NCI-H2107 treated with DMSO at 0.1 percent for 48 hours (cell line): ENCODE results near the gene FAM81A.

Experiments
- DNase-seq: peaks from one replicate; lab custom pipeline; 2025; ENCODE audit not compliant: unreplicated experiment; lab: John Stamatoyannopoulos, UW

FAM81A gene

GRCh38 chr15:59538494-59538893, 100.5 kb downstream of the FAM81A start:
- no peak for DNase-seq

- no peak for DNase-seq
Observed at GRCh38 chr15:59539799-59540198, 101.8 kb downstream of the FAM81A start.

DNA sequence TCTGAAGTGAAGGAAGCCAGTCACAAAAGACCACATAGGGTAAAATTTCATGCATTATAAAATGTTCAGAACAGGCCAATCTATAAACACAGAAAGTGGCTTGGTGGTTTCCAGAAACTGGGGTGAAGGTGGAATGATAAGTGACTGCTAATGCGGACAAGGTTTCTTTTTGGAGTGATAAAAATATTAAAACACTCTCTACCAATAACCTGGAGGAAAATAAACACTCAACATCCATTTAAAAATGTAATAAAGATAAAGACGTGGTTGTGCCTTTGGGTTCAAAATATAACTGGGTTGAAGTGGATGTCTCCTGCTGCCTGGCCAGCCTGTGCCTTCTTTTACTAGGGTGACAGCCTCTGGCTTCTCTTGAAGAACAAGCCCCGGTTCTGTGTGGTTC, 102.7 kb downstream of the FAM81A start:
- no peak for DNase-seq

- DNase-seq = no peak
Observed at GRCh38 chr15:59541750-59542149, 103.8 kb downstream of the FAM81A start.

DNA sequence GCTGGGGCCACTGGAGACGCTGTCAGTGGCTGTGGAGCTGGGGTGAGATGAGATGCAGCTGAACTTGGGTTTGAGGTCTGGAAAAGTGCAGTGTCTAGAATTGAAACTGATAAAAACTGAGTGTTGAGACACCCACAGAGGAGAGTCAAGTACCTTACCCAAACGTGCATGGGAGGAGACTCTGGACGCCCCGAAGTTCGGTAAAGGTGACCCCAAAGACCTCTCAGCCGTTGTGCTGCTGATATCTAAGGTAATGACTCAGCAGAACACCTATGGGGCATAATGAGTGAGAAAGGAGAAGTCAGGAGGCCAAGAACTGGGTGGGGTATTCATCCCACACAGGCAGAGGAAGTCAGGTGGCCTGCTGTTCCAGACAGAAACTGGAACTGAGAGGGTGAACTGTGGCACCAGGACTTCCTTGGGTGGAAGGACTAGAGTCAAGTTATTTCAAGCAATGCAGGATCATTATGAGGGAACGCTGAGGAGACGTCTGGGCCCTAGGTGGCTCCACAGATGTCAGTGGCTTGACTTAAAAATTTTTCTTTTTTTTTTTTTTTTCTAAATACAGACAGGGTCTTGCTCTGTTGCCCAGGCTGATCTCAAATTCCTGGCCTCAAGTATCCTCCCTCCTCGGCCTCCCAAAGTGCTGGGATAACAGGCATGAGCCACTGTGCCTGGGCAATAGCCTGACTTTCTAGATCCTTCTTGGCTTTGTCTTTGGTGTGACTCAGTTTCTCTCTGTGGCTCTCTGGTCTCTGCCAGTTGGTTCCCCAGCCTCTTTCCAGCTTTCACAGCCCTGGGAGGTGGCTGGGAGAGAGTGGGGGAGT, 105.9 kb downstream of the FAM81A start:
- no peak for DNase-seq

GRCh38 chr15:59545573-59545972, 107.6 kb downstream of the FAM81A start:
- no peak for DNase-seq

DNA sequence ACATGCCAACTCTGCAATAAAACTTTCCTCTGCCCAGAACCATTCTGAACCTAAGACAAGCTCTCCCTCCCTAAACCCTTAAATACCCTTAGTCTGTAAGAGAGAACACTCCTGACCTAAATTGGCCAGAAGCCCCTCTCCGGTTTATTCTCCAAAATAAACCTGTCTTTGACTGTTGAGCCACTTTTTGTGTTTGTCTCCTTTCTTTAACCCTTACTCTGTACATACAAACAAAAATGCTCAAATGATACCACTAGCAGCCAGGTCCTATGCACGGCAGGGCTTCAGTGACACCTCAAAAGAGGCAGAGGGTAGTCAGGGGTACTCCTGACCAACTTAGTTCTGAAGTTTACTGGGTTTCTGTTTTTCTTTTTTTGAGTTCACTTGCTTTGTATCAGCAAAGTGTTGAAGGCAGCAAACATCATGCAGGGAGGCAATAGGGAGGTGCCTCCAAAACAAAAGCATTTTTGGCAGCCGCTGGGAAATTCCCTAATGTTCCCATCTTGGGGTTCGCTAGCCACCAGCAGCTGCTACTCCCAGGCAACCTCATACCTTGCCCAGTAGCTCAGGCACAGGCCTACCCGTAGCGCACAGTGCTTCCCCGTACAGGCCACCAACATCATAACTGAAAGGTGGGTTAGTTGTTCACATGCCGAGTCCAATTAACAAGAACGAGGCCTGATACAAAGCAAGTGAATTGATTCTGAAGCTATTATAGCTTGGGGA, 110.7 kb downstream of the FAM81A start:
- no peak for DNase-seq

GRCh38 chr15:59549301-59550185, 111.6 kb downstream of the FAM81A start:
- DNase-seq = no peak

- DNase-seq = no peak
Observed at GRCh38 chr15:59550530-59550929, 112.5 kb downstream of the FAM81A start.

DNA sequence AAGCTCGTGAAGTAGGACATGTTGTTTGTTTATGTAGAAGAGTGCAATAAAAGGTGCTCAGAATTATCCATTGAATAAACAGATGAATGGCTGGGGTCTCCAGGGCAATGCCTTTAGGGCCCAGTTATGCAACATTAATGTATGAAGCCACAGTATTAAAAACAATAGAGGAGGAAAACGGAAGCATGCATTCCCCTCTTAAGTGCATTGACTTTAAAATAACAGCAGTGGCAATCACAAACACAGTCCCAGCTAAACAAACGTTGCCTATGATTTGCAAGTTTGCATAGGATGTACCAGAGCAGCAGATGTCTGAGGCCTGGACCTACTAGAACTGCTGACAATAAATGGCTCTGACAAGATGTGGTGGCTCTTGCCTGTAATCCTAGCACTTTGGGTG, 113.0 kb downstream of the FAM81A start:
- DNase-seq = no peak

DNA sequence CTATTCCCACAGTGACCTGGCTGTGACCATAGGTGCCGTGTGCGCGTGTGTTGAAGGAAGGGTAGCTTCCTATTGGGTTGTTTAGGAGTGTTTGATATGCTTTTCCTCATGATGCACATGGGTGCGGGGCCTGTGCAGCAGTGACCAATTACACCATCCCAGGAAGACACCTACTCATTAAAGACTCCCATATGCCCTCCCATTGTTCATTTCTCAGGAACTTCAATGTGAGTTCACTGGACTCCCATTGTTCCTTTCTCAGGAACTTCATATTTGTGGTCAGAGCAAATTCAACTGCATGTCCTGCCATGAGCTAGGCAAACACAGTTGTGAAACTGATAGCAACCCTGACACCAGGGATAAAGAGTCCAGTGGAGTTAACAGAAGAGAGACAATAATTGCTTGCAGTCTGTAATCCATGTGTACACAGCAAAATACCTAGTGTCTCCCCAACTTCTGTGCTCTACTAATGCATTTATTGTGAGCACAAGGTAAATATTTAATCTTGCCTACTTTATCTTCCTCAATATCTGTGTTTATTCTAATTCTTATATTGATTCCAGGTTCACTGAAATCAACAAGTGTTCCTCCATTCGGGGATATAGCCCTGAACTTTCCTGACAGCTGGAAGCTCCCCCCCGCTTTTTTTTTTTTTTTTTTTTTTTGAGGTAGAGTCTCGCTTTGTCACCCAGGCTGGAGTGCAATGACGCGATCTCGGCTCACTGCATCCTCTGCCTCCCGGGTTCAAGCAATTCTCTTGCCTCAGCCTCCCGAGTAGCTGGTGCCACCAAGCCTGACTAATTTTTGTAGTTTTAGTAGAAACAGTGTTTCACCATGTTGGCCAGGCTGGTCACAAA, 116.1 kb downstream of the FAM81A start:
- peak; percentile 24 for DNase-seq

DNA sequence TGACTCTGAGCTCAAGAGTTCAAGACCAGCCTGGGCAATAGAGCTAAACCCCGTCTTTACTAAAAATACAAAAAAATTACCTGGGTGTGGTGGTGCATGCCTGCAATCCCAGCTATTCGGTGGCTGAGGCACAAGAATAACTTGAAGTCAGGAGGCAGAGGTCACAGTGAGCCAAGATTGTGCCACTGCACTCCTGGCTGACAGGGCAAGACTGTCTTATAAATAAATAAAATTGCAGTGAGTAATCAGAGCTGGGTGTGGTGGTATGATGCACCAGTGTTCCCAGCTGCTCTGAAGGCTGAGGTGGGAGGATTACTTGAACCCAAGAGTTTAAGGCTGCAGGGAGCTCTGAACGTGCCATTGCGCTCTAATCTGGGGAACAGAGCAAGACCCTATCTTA, 117.7 kb downstream of the FAM81A start:
- no peak for DNase-seq

DNA sequence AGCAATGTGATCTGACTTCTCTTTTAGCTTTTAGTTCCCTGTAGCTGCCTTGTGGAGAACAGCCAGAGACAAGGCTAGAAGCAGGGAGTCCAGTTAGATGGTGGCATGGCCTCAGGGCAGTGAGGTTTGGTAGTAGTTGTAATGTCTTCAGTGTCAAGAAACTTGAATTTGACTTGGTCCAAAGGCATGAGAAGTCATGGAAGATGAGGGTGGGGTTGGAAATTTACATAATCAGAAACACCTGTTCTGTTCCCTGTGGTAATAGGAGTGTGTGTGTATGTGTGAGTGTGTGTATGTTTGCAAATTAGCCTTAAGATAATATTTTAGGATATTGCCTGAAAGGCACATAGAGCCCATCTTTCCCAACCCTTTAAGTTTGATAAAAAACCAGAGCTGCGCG, 118.4 kb downstream of the FAM81A start:
- no peak for DNase-seq

GRCh38 chr15:59557581-59557980, 119.6 kb downstream of the FAM81A start:
- DNase-seq = no peak

- DNase-seq = no peak
Observed at GRCh38 chr15:59558851-59559250, 120.9 kb downstream of the FAM81A start.

DNA sequence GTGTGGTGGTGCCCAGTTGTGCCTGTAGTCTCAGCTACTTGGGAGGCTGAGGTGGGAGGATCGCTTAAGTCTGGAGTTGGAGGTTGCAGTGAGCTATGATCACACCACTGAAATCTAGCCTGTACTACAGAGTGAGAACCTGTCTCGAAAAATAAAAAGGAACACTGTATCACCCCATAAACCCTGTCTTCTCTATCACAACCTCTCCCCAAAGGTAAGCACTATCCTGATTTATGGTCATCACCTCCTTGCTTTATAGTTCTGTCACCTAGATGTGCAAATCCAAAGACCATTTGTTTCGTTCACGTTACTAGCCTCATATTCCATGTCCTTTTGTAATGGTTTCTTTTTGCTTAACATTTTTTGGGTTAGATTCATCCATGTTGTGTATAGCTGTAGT, 123.6 kb downstream of the FAM81A start:
- no peak for DNase-seq

- no peak for DNase-seq
Observed at GRCh38 chr15:59562448-59563186, 124.6 kb downstream of the FAM81A start.

DNA sequence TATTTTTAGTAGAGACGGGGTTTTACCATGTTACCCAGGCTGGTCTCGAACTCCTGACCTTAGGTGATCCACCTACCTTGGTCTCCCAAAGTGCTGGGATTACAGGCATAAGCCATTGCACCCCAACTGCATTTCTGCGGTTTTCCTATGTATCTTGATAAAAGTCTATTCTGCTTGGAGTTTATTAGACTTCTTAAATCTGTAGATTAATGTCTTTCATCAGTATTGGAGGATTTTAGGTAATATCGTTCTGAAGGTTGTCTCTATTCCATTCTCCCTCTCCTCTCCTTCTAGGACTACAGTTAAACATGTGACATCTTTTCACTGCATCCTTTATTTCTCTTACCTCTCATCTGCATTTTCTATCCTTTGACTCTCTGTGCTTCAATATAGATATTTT, 127.3 kb downstream of the FAM81A start:
- no peak for DNase-seq

GRCh38 chr15:59567324-59567723, 129.3 kb downstream of the FAM81A start:
- DNase-seq = no peak

GRCh38 chr15:59569477-59569876, 131.5 kb downstream of the FAM81A start:
- no peak for DNase-seq
